GM19468 (cell line): ENCODE results near the gene ALK.

Source experiments
- ATAC-seq: cut with Tn5 transposase; IDR thresholded peaks from one replicate; pipeline ENCODE4 v1.9.1; 2021; ENCODE audit warnings: mild to moderate bottlenecking, moderate library complexity, moderate number of reproducible peaks; ENCODE audit not compliant: unreplicated experiment; ENCODE audit errors: extremely low read depth

Gene ALK

GRCh38 chr2:29206941-29207340, 714.4 kb downstream of the ALK start:
- ATAC-seq = no peak

GRCh38 chr2:29202819-29203495, 718.4 kb downstream of the ALK start:
- ATAC-seq = no peak

- ATAC-seq = no peak
Observed at GRCh38 chr2:29201979-29202378, 719.4 kb downstream of the ALK start.

- ATAC-seq = no peak
Observed at GRCh38 chr2:29196792-29197788, 724.3 kb downstream of the ALK start.

- no peak for ATAC-seq
Observed at GRCh38 chr2:29195796-29196195, 725.6 kb downstream of the ALK start.

GRCh38 chr2:29193681-29194080, 727.7 kb downstream of the ALK start:
- no peak for ATAC-seq

GRCh38 chr2:29193111-29193510, 728.3 kb downstream of the ALK start:
- no peak for ATAC-seq

- no peak for ATAC-seq
Observed at GRCh38 chr2:29192526-29192925, 728.9 kb downstream of the ALK start.

GRCh38 chr2:29191817-29192216, 729.6 kb downstream of the ALK start:
- no peak for ATAC-seq

- ATAC-seq = no peak
Observed at GRCh38 chr2:29189052-29189451, 732.3 kb downstream of the ALK start.

- ATAC-seq = no peak
Observed at GRCh38 chr2:29187926-29188325, 733.5 kb downstream of the ALK start.

GRCh38 chr2:29186817-29187216, 734.6 kb downstream of the ALK start:
- no peak for ATAC-seq

- no peak for ATAC-seq
Observed at GRCh38 chr2:29184531-29184930, 736.9 kb downstream of the ALK start.

GRCh38 chr2:29182920-29183319, 738.5 kb downstream of the ALK start:
- no peak for ATAC-seq

- ATAC-seq = no peak
Observed at GRCh38 chr2:29182334-29182733, 739.1 kb downstream of the ALK start.

- ATAC-seq = no peak
Observed at GRCh38 chr2:29175338-29175737, 746.0 kb downstream of the ALK start.

GRCh38 chr2:29174937-29175336, 746.4 kb downstream of the ALK start:
- no peak for ATAC-seq

GRCh38 chr2:29166242-29167039, 754.9 kb downstream of the ALK start:
- no peak for ATAC-seq

- ATAC-seq = no peak
Observed at GRCh38 chr2:29165362-29166241, 755.8 kb downstream of the ALK start.
